HepG2 (cell line): ENCODE measurements around the gene SYNGR1. TPM values are rescaled to one million over a fixed set of nuclear protein-coding genes. Genes with fewer than 3 reads are reported as not detected.

Source experiments
- ARID2 ChIP-seq: sonication (generic); formaldehyde crosslinking; IDR thresholded peaks from 2 replicates; pipeline ENCODE4 v1.8.1; 2022; ENCODE audit warnings: mild to moderate bottlenecking, missing genetic modification reagents, borderline replicate concordance
- ATF7 ChIP-seq, 2 experiments: fragments of 450-650 bp in 1 of 2; sonication (generic) in 1 of 2; formaldehyde crosslinking in 1 of 2; IDR thresholded peaks; 2 replicates each; pipeline versions ENCODE4 v1.4.0 to v1.6.1; 2016 to 2020; ENCODE audit warnings: antibody characterized with exemption in 1 of 2, mild to moderate bottlenecking in 1 of 2, missing genetic modification reagents in 1 of 2
- DNMT1 ChIP-seq: sonication (generic); formaldehyde crosslinking; IDR thresholded peaks from 2 replicates; pipeline ENCODE4 v1.5.1; 2020; ENCODE audit warnings: mild to moderate bottlenecking, missing genetic modification reagents
- FOXC1 ChIP-seq: sonication (generic); formaldehyde crosslinking; IDR thresholded peaks from 2 replicates; pipeline ENCODE4 v1.8.0; 2022; ENCODE audit warnings: mild to moderate bottlenecking, missing genetic modification reagents, borderline replicate concordance
- HNF4A ChIP-seq: sonication (generic); formaldehyde crosslinking; IDR thresholded peaks from 2 replicates; pipeline ENCODE4 v1.4.0; 2020; ENCODE audit warnings: missing genetic modification reagents
- HOXA5 ChIP-seq: sonication (generic); formaldehyde crosslinking; IDR thresholded peaks from 2 replicates; pipeline ENCODE4 v1.4.0; 2020; ENCODE audit warnings: missing genetic modification reagents
- MED8 ChIP-seq: sonication (generic); formaldehyde crosslinking; IDR thresholded peaks from 2 replicates; pipeline ENCODE4 v1.8.1; 2023; ENCODE audit warnings: mild to moderate bottlenecking, missing genetic modification reagents; ENCODE audit not compliant: insufficient replicate concordance
- MEIS2 ChIP-seq: sonication (generic); formaldehyde crosslinking; IDR thresholded peaks from 2 replicates; pipeline ENCODE4 v1.9.0; 2021; ENCODE audit warnings: mild to moderate bottlenecking, missing genetic modification reagents
- MZF1 ChIP-seq: sonication (generic); formaldehyde crosslinking; IDR thresholded peaks from 2 replicates; pipeline ENCODE4 v1.8.1; 2023; ENCODE audit warnings: mild to moderate bottlenecking, missing genetic modification reagents, borderline replicate concordance
- NCOA2 ChIP-seq: sonication (generic); formaldehyde crosslinking; IDR thresholded peaks from 2 replicates; pipeline ENCODE4 v1.8.0; 2022; ENCODE audit warnings: inconsistent platforms
- NFKBIZ ChIP-seq: IDR thresholded peaks from 2 replicates; pipeline ENCODE4 v1.6.1; 2018; ENCODE audit warnings: missing genetic modification reagents, missing compliant biosample characterization
- PAX8 ChIP-seq: sonication (generic); formaldehyde crosslinking; IDR thresholded peaks from 2 replicates; pipeline ENCODE4 v1.8.0; 2022; ENCODE audit warnings: mild to moderate bottlenecking, missing genetic modification reagents, borderline replicate concordance
- POLR2G ChIP-seq: fragments of 200-400 bp; formaldehyde crosslinking; IDR thresholded peaks from 2 replicates; pipeline ENCODE4 v1.6.1; 2018; ENCODE audit warnings: mild to moderate bottlenecking, low read depth, low read length, moderate library complexity
- SATB2 ChIP-seq: sonication (generic); formaldehyde crosslinking; IDR thresholded peaks from 2 replicates; pipeline ENCODE4 v1.5.0; 2020; ENCODE audit warnings: missing genetic modification reagents
- TCF12 ChIP-seq, 2 experiments: fragments of 450-650 bp in 1 of 2; sonication (generic) in 1 of 2; formaldehyde crosslinking in 1 of 2; IDR thresholded peaks; 2 replicates each; pipeline versions ENCODE4 v1.6.1 to v1.8.0; 2017 to 2022; ENCODE audit warnings: antibody characterized with exemption in 1 of 2, mild to moderate bottlenecking in 1 of 2, missing genetic modification reagents in 1 of 2, moderate library complexity in 1 of 2
- TCF7L2 ChIP-seq: IDR thresholded peaks from 2 replicates; pipeline ENCODE4 v1.6.1; 2011; ENCODE audit warnings: mild to moderate bottlenecking, low read depth, low read length, moderate library complexity
- ZMYM2 ChIP-seq: sonication (generic); formaldehyde crosslinking; IDR thresholded peaks from 2 replicates; pipeline ENCODE4 v1.8.0; 2022; ENCODE audit warnings: mild to moderate bottlenecking, missing genetic modification reagents
- ZNF230 ChIP-seq: sonication (generic); formaldehyde crosslinking; IDR thresholded peaks from 2 replicates; pipeline ENCODE4 v1.4.0; 2020; ENCODE audit warnings: mild to moderate bottlenecking, missing genetic modification reagents
- ZNF367 ChIP-seq: sonication (generic); formaldehyde crosslinking; IDR thresholded peaks from 2 replicates; pipeline ENCODE4 v1.4.0; 2020; ENCODE audit warnings: missing genetic modification reagents, borderline replicate concordance
- ZNF484 ChIP-seq: sonication (generic); formaldehyde crosslinking; IDR thresholded peaks from 2 replicates; pipeline ENCODE4 v1.5.1; 2020; ENCODE audit warnings: mild to moderate bottlenecking, low read depth, missing genetic modification reagents, borderline replicate concordance
- ZNF788 ChIP-seq: sonication (generic); formaldehyde crosslinking; IDR thresholded peaks from 2 replicates; pipeline ENCODE4 v1.5.0; 2020; ENCODE audit warnings: mild to moderate bottlenecking, missing genetic modification reagents, borderline replicate concordance
- ZNF792 ChIP-seq: IDR thresholded peaks from 2 replicates; pipeline ENCODE4 v1.6.1; 2016
- ZSCAN20 ChIP-seq: sonication (generic); formaldehyde crosslinking; IDR thresholded peaks from 2 replicates; pipeline ENCODE4 v1.4.0; 2020; ENCODE audit warnings: missing genetic modification reagents, mild to moderate bottlenecking, borderline replicate concordance
- polyA plus RNA-seq, 8 experiments: library from polyadenylated mRNA; depleted of rRNA in 3 of 8; stranded (reverse) in 7 of 8; unstranded in 1 of 8; fragments of >200 nt; fragmentation: Illumina TruSeq in 4 of 8; extraction: Trizol in 4 of 8; gene quantifications; 2 replicates each; pipeline versions ENCODE4 v1.2.1 to v1.2.3, GENCODE V29; 2011 to 2016; ENCODE audit warnings: low read depth in 4 of 8, missing spikeins in 1 of 8, mixed read lengths in 1 of 8; ENCODE audit not compliant: insufficient read depth in 1 of 8
- total RNA-seq, 5 experiments: library from RNA; depleted of rRNA; stranded (reverse); fragments of >200 nt; fragmentation: Illumina TruSeq; extraction: Trizol; gene quantifications; 2 replicates each; pipeline ENCODE4 v1.2.3, GENCODE V29; 2016; ENCODE audit warnings: low read depth in 1 of 5
- TF ChIP-seq, protein P1 (sequence below): IDR thresholded peaks from 2 replicates; pipeline ENCODE4 v1.6.1; 2016; ENCODE audit warnings: missing genetic modification reagents, missing compliant biosample characterization
- TF ChIP-seq, protein P2 (sequence below): sonication (generic); formaldehyde crosslinking; IDR thresholded peaks from 2 replicates; pipeline ENCODE4 v1.4.0; 2020; ENCODE audit warnings: mild to moderate bottlenecking, missing genetic modification reagents
- TF ChIP-seq, protein P3 (sequence below): sonication (generic); formaldehyde crosslinking; IDR thresholded peaks from 2 replicates; pipeline ENCODE4 v1.9.0; 2022; ENCODE audit warnings: missing genetic modification reagents, mild to moderate bottlenecking, borderline replicate concordance

The SYNGR1 gene
- total and polyA plus RNA-seq, 2 of the 13 experiments (the other 11 are each of a cell fraction or from before 2014, with no cell fraction given), result 0.27 to 2.7 TPM

DNA sequence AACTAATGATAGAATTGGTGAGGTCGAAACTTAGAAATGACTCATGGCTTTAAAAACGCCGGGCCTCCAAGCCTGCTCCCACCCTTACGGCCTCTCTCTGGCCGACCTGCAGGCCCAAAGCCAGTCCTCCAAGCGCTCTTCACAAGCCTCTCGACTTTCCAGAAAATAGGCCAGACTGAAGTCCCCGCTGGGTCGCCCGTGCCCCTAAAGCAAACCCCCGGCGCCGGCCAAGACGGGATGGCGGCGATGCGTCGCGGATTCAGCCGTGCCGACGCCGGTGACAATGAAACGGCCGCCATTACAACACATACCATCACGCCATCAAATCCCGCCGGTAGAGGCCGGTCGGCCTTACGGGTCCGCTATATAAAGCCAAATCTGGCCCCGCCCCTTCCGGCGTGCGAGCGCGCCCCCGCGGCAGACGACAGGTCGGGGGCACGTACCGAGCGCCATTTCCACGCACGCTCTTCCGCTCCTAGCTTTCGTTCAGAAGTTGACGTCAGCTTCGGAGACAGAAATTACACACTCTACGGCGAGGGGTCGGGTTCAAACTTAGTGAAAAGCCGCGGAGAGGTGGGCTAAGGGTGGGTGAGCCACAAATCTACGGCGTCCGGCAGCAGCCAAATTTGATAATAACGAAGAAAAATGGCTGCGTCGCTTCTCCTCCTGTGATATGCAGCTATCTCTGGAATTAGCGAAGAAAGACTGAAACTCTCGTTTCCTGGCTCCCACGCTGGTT, 30.3 kb upstream of the SYNGR1 start, which contains the start of gene RPL3 (continued):
- TF ChIP-seq, protein P1, sequence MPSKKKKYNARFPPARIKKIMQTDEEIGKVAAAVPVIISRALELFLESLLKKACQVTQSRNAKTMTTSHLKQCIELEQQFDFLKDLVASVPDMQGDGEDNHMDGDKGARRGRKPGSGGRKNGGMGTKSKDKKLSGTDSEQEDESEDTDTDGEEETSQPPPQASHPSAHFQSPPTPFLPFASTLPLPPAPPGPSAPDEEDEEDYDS (CRISPR knock-in tag), result peak; percentile 99
- TF ChIP-seq PAX8, result peak; percentile 87; the same call in 1 of the 2 replicates
- peak; percentile 84 for TF ChIP-seq NFKBIZ
- peak; percentile 94; the same call in 1 of the 2 replicates for TF ChIP-seq ZNF788
- TF ChIP-seq ATF7 (IDR thresholded peaks at IDR 0.05), result peak; percentile 87
- peak; percentile 96 for TF ChIP-seq ATF7 (CRISPR knock-in tag; IDR thresholded peaks at IDR 0.05)
- no peak for TF ChIP-seq TCF7L2
- no peak for TF ChIP-seq MZF1 (CRISPR knock-in tag)
- no peak for TF ChIP-seq TCF12 (IDR thresholded peaks at IDR 0.05)
- TF ChIP-seq TCF12 (CRISPR knock-in tag; IDR thresholded peaks at IDR 0.05), result no peak
- peak; percentile 75; the same call in 1 of the 2 replicates for TF ChIP-seq ZNF792 (CRISPR knock-in tag)
- no peak for TF ChIP-seq ZNF484
- TF ChIP-seq ARID2, result no peak
- TF ChIP-seq ZNF367, result no peak
- TF ChIP-seq DNMT1 (CRISPR knock-in tag), result no peak
- peak; percentile 84; the same call in 1 of the 2 replicates for TF ChIP-seq FOXC1 (CRISPR knock-in tag)
- TF ChIP-seq, protein P2, sequence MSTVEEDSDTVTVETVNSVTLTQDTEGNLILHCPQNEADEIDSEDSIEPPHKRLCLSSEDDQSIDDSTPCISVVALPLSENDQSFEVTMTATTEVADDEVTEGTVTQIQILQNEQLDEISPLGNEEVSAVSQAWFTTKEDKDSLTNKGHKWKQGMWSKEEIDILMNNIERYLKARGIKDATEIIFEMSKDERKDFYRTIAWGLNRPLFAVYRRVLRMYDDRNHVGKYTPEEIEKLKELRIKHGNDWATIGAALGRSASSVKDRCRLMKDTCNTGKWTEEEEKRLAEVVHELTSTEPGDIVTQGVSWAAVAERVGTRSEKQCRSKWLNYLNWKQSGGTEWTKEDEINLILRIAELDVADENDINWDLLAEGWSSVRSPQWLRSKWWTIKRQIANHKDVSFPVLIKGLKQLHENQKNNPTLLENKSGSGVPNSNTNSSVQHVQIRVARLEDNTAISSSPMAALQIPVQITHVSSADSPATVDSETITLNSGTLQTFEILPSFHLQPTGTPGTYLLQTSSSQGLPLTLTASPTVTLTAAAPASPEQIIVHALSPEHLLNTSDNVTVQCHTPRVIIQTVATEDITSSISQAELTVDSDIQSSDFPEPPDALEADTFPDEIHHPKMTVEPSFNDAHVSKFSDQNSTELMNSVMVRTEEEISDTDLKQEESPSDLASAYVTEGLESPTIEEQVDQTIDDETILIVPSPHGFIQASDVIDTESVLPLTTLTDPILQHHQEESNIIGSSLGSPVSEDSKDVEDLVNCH (CRISPR knock-in tag), result no peak
- TF ChIP-seq NCOA2 (CRISPR knock-in tag), result no peak; the same call in none of the 2 replicates
- peak; percentile 100 for TF ChIP-seq POLR2G
- peak; percentile 89; the same call in 1 of the 2 replicates for TF ChIP-seq ZNF230
- peak; percentile 70 for TF ChIP-seq MED8 (CRISPR knock-in tag)
- peak; percentile 77 for TF ChIP-seq MEIS2 (CRISPR knock-in tag)
- TF ChIP-seq HOXA5 (CRISPR knock-in tag), result peak; percentile 85
- TF ChIP-seq SATB2 (CRISPR knock-in tag), result peak; percentile 56; the same call in 1 of the 2 replicates
- peak; percentile 15; the same call in 1 of the 2 replicates for TF ChIP-seq HNF4A (CRISPR knock-in tag)
- peak; percentile 35; the same call in 1 of the 2 replicates for TF ChIP-seq ZMYM2 (CRISPR knock-in tag)
- TF ChIP-seq, protein P3, sequence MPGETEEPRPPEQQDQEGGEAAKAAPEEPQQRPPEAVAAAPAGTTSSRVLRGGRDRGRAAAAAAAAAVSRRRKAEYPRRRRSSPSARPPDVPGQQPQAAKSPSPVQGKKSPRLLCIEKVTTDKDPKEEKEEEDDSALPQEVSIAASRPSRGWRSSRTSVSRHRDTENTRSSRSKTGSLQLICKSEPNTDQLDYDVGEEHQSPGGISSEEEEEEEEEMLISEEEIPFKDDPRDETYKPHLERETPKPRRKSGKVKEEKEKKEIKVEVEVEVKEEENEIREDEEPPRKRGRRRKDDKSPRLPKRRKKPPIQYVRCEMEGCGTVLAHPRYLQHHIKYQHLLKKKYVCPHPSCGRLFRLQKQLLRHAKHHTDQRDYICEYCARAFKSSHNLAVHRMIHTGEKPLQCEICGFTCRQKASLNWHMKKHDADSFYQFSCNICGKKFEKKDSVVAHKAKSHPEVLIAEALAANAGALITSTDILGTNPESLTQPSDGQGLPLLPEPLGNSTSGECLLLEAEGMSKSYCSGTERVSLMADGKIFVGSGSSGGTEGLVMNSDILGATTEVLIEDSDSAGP, result peak; percentile 82; the same call in 1 of the 2 replicates
- TF ChIP-seq ZSCAN20 (CRISPR knock-in tag), result peak; percentile 90; the same call in 1 of the 2 replicates
